ENCODE results near the gene SLC11A2.

DNA sequence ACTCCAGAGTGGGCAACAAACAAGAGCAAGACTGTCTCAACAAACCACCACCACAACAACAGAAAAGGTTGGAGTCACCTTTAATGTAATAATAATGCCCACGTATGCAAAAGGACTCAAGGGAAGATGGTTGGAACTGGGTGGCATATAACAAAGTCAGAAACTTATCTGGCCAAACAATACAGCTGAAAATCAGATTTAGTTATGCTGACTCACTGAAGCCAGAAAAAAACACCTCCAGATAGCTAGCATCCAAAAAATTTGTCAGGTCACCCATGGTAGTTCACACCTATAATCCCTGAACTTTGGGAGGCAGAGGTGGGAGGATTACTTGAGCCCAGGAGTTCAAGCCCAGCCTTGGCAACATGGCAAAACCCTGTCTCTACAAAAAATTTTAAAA lies 24.4 kb downstream of the SLC11A2 start:
- TF ChIP-seq, protein P1, sequence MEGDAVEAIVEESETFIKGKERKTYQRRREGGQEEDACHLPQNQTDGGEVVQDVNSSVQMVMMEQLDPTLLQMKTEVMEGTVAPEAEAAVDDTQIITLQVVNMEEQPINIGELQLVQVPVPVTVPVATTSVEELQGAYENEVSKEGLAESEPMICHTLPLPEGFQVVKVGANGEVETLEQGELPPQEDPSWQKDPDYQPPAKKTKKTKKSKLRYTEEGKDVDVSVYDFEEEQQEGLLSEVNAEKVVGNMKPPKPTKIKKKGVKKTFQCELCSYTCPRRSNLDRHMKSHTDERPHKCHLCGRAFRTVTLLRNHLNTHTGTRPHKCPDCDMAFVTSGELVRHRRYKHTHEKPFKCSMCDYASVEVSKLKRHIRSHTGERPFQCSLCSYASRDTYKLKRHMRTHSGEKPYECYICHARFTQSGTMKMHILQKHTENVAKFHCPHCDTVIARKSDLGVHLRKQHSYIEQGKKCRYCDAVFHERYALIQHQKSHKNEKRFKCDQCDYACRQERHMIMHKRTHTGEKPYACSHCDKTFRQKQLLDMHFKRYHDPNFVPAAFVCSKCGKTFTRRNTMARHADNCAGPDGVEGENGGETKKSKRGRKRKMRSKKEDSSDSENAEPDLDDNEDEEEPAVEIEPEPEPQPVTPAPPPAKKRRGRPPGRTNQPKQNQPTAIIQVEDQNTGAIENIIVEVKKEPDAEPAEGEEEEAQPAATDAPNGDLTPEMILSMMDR (IDR thresholded peaks at IDR 0.05): no peak
- no peak for TF ChIP-seq POLR2A (IDR thresholded peaks at IDR 0.05)
